GM18873 (cell line): ENCODE measurements around the gene CENPC.

Experiments
- ATAC-seq: cut with Tn5 transposase; IDR thresholded peaks from one replicate; pipeline ENCODE4 v1.9.1; 2021; ENCODE audit warnings: mild to moderate bottlenecking, moderate library complexity, moderate number of reproducible peaks; ENCODE audit not compliant: unreplicated experiment, low FRiP score

CENPC gene, protein sequence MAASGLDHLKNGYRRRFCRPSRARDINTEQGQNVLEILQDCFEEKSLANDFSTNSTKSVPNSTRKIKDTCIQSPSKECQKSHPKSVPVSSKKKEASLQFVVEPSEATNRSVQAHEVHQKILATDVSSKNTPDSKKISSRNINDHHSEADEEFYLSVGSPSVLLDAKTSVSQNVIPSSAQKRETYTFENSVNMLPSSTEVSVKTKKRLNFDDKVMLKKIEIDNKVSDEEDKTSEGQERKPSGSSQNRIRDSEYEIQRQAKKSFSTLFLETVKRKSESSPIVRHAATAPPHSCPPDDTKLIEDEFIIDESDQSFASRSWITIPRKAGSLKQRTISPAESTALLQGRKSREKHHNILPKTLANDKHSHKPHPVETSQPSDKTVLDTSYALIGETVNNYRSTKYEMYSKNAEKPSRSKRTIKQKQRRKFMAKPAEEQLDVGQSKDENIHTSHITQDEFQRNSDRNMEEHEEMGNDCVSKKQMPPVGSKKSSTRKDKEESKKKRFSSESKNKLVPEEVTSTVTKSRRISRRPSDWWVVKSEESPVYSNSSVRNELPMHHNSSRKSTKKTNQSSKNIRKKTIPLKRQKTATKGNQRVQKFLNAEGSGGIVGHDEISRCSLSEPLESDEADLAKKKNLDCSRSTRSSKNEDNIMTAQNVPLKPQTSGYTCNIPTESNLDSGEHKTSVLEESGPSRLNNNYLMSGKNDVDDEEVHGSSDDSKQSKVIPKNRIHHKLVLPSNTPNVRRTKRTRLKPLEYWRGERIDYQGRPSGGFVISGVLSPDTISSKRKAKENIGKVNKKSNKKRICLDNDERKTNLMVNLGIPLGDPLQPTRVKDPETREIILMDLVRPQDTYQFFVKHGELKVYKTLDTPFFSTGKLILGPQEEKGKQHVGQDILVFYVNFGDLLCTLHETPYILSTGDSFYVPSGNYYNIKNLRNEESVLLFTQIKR

GRCh38 chr4:67545199-67546003 lies at the start of gene CENPC:
TSS of gene CENPC (minus strand) at chr4:67545503. CDS start at chr4:67545355, 148 bp downstream.
- ATAC-seq, result peak; percentile 97

DNA sequence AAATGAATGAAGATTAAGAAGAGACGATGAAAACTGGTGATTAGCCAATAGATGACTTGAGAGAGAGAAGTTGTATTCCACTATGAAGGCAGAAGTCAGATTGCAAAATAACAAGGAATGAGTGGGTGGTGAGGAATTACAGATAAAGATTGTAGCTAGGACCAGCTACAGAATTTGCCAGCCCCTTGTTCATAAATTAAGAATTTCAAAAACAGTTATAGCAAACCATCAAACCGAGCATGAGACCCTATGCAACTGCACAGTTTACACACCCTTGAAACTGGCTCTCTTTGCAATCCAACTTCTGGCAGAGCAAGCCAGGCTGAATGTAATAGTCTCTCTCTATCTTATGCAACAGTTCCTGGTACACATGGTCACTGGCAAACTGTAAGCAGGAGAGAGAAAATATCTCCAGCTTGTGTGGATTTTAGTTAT lies 48.5 kb upstream of the CENPC start:
- ATAC-seq, result no peak

DNA sequence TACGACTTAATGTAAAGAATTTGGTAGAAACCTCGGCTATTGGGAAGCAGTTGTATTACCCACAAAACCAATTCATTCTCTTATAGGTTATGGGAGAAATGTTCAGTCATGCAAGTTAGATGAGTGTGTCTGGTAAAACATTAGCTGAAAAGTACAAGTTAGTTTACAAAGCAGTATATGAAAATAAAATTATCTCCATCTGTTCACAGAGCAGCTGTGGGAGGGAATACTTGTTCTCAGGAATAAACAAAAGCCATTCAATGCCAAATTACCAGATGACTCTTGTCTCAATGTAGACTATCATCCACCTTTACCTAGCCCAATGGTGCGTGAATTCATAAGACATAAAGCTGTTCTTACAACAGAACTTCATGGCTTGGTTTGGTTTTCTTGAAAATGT lies 41.9 kb upstream of the CENPC start:
- no peak for ATAC-seq

DNA sequence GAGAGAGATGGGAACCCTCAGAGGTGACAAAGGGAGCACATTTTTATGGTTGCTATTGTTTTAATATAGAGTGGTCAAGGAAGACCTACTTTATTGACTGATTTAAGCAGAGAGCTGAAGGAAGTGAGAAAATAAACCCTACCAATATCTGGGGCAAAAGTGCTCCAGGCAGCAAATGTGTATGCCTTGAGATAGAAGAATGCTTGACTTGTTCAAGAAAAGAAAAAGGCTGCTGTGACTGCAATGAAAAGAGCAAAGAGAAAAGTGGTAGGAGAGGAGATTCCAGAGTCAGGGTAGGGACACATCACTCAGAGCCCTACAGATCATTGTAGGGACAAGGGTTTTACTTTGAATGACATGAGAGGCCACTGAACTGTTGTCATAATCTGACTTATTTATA lies 39.2 kb upstream of the CENPC start:
- ATAC-seq, result no peak

DNA sequence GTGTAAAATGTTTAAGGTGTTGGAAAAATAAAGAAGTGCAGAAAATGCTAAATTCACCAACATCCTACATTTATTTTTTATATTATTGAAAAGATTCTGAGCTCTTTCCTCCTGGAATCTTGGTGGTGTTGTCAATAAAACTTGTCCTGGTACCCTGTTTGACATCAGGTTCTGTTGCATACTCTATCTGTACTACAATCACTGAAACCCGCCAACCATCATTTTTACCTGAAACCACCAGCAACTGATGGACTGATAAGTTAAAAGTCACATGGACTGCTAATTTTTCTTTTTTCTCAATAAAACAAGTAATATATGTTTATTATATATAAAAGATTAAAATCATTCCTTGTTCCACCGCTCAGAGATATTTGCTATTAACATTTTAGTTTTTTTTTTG lies 36.6 kb upstream of the CENPC start:
- ATAC-seq, result no peak

- peak; percentile 41 for ATAC-seq
Observed at GRCh38 chr4:67581208-67581857, 36.0 kb upstream of the CENPC start.

DNA sequence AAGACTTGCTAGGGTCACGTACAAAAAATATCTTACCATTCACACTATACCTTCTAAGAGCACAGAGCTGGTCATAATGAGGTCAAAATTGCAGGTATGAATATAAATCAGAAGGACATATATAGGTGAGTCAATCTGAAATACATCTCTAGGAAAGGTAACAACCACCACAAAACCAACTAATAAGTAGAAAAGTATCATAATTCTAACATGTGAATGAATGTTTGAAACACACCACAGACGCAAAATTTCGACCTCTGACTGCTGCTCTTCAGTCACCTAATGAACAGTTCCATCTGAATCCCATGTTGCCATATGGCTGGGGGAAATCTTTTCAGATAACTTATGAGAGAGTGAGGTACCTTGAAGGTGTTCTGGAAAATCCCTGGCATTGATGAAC lies 35.3 kb upstream of the CENPC start:
- peak; percentile 35 for ATAC-seq

DNA sequence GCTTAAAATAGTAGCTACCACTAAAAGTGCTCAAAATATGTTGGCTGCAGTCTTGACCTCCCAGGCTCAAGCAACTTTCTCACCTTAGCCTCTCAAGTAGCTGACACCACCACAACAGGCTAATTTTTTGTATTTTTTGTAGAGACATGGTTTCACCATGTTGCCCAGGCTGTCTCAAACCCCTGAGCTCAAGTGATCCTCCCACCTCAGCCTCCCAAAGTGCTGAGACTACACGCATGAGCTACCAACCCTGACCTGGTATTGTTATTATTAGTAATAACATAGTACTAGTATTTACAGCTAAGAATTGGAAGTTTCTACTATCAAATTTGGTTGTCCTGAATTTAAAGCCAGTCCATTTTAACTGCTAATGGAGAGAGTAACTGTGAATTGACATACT lies 31.2 kb upstream of the CENPC start:
- peak; percentile 27 for ATAC-seq

DNA sequence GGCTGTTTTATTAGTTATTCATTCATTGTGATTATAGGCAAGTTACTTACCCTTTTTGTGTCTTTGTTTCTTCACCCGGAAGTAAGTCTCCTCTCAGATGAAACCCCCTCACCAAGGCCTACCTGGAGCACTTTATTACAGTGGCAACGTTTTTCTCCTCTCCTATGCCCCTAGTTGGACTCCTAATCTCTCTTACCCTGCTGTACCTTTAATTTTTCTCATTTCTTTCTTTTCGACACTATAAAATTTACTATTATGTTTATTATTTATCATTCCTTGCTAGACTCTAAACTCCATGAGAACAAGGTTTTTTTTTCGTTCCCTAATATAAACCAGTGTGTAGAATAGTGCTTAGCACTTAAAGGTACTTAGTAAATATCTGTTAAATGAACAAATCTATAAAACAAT lies 30.8 kb upstream of the CENPC start:
- no peak for ATAC-seq

- peak; percentile 95 for ATAC-seq
Observed at GRCh38 chr4:67575232-67576058, 30.1 kb upstream of the CENPC start.

GRCh38 chr4:67573193-67573592 lies 27.9 kb upstream of the CENPC start:
- no peak for ATAC-seq

- no peak for ATAC-seq
Observed at GRCh38 chr4:67571975-67572374, 26.7 kb upstream of the CENPC start.

- no peak for ATAC-seq
Observed at GRCh38 chr4:67570537-67570936, 25.2 kb upstream of the CENPC start.

DNA sequence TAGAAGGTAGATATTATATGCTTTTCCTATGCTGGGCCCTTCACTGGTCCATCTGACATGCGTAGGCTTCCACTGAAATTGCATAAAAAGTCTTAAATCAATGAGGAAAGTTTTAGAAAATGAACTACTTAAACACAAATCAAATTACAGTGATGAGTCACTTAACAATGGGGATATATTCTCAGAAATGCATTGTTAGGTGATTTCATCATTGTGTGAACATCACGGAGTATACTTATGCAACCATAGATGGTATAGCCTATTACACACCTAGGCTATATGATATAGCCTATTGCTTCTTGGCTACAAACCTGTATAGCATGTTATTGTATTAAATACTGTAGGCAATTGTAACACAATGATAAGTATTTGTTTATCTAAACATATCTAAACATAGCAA lies 23.5 kb upstream of the CENPC start:
- ATAC-seq, result no peak

GRCh38 chr4:67566335-67566734 lies 21.0 kb upstream of the CENPC start:
- ATAC-seq, result no peak

DNA sequence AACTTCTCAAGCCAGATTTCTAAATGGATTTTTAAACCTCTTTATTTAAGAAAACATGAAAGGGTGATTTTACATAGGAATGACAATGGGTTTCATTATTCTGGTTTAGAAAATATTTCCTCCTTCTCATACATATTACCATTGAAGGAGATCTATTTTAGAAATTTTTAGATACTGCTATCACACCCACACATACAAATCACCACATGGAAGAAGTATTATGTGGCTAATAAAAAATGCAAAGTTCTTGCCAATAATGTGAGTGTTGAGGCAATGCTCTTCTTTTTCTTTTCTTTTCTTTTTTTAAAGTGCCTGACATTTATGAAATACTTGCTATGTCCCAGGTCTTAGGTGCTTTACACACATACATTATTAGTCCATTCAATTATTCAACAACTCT lies 20.0 kb upstream of the CENPC start:
- no peak for ATAC-seq

- no peak for ATAC-seq
Observed at GRCh38 chr4:67558493-67558892, 13.2 kb upstream of the CENPC start, which contains the start of gene STAP1. TSS of gene STAP1 (plus strand) at chr4:67558727. CDS start at chr4:67558810, 83 bp downstream.

GRCh38 chr4:67556436-67556835 lies 11.1 kb upstream of the CENPC start:
- no peak for ATAC-seq

DNA sequence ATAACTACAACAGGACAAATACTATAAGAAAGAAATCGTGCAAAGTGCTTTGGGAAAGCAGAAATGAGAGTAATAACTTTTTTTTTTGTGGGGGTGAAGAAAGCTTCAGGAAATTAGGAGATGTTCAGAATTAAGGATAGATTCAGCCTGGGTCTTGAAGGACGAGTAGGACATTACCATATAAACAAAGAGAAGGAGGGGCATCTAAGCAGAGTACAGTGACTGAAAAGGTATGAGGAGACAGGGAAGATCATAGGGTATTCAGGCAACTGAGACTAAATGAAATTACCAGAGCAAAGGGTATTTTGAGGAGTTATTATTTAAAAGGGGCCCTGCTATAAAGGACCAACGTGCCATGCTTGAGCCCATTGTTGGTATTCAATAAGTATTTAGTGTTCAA lies 10.1 kb upstream of the CENPC start:
- ATAC-seq, result no peak
